Endothelial cell of hepatic sinusoid (primary cell): ENCODE measurements around the gene ATP10A.

Source experiments
- in situ Hi-C: cut with HindIII; loops from 2 replicates; pipeline ENCODE4 v1.10.0; 2017; ENCODE audit warnings: low sequenced_read_pairs

The ATP10A gene

GRCh38 chr15:25742776-25743547 lies 120.2 kb downstream of the ATP10A start:
- in situ Hi-C loops, result no loop called here

DNA sequence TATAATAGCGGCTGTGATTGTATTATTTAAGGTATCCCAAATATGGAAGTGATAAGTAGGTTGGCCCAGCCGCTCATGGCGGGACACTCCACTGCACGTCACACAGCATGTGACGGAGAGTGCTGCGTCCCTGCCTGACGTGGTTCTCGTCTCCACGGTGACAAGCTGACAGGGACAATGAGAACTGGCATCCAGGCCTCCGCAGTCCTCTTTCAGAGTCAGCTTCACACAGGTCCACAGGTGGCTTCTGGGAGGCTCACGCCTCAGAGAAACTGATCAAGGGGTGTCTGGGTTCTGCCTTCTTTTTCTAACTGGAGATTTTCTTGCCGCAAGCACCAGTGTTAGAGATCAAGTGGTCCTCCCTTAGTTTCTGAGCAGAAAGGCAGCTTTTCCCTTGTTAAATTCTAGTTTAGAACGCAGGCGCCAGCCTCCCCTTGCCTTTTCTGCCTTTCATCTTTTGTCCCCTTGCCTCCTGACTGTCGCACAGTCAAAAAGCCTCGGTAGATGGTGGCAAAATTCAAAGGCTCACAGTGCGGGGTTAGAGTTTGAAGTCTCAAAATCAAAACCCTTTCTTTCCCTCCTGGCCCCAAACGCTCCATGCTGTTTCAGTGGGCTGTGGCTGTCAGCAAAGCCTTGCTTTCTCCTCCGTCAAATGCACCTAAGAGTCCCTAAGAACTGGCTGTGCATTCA lies 120.9 kb downstream of the ATP10A start:
- in situ Hi-C loops, result no loop called here

GRCh38 chr15:25741256-25741580 lies 121.9 kb downstream of the ATP10A start:
- in situ Hi-C loops, result no loop called here

- in situ Hi-C loops, result no loop called here
These were observed 122.5 kb downstream of the ATP10A start for GRCh38 chr15:25740383-25741255.

- in situ Hi-C loops, result no loop called here
These were observed 123.4 kb downstream of the ATP10A start for GRCh38 chr15:25739687-25740121.

- in situ Hi-C loops, result no loop called here
These were observed 124.8 kb downstream of the ATP10A start for GRCh38 chr15:25738171-25738965.

- in situ Hi-C loops, result no loop called here
These were observed 125.9 kb downstream of the ATP10A start for GRCh38 chr15:25737218-25737643.

DNA sequence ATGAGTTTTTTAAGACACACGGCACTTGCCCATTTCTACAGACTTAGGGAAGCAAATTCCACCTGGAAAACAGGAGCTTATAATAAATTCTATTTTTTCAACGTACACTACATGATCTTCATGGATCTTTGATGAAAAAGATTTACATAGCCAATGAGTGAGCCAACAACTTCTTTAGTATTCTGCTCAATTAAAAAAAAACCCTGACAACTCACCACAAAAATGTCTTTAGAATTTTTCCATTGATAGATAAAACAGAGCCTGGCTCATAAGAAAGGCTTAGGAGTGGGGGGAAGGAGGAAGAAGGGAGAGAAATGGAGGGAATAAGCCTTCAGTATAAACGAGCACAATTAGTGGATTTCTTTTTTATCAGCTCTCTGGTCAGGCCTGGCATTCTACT lies 126.7 kb downstream of the ATP10A start:
- in situ Hi-C loops, result no loop called here

DNA sequence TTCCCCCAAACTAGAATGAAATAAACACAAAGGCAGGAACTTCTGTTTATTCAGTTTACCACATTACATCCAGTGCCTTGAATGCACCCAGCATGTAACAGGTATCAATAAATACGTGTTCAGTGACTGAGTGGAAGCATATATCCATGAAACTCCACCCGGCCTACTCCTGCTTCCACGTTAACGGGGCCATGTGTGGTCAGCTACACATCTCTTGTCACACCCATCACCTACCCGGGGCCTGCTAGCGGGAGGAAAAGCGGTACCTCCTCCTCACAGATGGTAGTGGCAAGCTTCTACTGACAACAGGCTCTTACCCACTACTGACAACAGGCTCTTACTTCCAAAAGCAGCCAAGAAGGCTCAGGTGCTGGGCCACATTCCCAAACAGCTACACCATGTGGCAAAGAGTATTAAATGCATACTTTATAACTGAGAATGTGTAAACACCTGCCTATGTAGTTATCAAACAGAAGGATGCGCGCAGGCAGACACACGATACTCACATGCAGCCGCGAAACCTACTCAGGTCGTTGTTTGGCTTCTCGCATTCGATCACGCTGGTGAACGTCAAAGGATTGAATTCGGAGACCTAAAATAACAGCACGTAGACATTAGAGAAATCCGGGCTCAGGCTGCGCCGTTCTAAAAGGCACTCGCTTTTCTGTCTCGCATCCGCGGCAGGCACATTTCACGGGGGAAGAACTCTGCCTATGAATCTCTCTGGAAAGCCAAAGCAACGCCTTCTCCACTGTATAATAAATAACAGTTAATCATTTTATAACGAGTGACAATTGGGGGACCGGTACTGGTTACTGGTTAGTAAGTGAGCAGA lies 127.4 kb downstream of the ATP10A start:
- in situ Hi-C loops, result no loop called here

GRCh38 chr15:25734680-25735355 lies 128.3 kb downstream of the ATP10A start:
- in situ Hi-C loops, result no loop called here

DNA sequence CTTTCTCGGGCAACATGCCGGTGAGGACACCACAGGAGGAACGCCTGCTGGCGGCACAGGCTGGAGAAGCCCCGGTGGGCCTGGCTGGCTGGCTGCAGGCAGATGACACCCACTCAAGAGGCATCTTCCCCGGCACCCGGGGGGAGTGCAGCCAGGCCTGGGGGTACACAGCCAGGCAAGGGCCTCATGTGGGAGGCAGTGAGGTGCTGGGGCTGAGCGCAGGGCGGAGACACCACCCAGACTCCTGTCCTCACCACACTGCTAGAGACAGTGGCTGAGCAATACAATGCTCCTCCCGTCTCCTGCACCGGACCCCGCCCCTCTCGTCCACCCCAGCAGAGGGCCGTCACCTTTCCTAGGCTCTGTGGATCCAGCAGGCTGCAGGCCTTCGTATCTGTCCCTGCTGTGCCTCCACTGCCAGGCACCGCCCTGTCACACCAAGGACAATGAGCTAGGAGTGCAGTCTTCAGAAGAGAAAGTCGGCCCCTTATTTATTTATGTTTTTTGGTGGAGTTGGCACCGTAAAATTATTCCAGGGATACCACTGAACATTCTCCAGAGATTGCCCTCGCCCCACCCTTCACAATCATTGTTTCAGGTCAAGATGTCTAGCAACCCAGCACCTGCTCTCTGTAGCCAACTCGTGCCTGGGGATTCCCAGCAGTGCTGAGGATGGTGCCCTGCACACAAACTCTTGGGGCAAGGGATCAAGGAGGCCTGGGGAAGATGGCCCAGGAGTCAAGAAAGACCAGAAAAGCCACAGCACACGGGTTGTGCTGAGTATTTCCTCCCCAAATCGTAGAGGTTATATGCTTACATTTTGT lies 129.1 kb downstream of the ATP10A start:
- in situ Hi-C loops, result no loop called here

DNA sequence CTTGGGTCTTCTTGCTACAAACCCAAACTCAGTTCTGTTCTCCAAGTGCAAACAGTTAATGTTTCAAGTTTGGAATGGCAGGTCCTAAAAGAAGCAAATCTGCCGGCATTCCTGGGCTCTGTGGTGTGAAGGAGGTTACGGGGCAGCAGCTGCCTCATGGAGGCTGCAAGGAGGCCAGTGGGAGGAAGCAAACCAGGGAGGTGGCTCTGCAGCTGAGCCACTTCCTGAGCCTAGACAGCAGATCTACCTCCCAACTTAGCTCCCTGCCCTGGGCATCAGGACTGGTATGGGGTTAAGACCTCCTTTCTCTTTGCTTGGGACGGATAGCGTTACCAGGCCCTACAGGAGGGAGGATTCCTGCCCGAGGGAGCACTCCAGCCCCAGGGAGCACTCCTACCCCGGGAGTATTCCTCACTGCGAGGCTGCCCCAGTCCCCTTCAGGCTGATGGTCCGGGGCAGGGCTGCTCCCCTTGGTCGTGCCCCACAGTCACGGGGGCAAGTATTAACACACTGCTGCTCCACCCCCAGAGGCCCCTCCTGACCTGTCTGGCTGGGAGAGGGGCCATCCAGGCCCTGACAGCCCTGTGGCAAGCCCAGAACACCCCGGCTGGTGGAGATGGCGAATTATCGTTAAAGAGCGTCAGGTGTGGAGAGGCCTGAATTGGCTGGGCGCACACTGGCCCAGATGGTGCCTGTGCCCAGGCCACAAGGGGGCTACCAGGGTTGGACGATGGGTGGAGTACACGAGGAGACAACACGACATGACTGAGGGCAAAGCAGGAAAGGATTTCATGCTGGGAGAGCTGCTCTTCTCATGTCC lies 129.9 kb downstream of the ATP10A start:
- in situ Hi-C loops, result no loop called here

DNA sequence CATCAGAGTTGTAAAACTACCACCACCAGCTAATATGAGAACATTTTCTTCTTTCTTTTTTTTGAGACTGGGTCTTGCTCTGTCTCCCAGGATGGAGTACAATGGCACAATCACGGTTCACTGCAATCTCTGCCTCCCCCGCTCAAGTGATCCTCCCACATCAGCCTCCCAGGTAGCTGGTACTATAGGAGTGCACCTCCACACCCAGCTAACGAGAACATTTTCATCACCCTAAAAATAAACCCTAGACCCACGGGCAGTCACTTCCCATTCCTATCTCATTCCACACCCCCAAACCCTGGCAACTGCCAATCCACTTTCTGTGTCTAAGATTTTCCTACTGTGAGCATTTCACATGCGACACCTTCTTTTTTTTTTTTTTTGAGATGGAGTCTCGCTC lies 130.9 kb downstream of the ATP10A start:
- in situ Hi-C loops, result no loop called here

DNA sequence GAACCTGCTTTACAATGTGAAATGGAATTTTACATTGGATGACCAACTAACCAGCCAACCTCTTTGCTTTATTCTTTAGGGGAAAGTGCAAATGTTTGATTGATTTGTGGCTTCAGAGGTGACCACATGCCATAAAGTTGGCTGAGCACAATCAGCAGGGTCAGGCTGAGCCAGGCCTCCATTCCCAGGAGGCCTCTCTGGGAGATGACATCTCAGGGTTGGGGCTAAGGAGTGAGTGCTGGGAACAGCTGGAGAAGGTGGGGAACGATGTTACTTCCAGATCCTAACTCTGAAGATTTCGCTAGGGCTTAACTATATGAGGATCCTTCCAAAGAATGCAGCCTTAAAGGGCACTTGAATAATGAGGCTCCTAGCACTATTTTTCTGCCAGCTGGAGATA lies 131.7 kb downstream of the ATP10A start:
- in situ Hi-C loops, result no loop called here

GRCh38 chr15:25730918-25731317 lies 132.2 kb downstream of the ATP10A start:
- in situ Hi-C loops, result no loop called here

DNA sequence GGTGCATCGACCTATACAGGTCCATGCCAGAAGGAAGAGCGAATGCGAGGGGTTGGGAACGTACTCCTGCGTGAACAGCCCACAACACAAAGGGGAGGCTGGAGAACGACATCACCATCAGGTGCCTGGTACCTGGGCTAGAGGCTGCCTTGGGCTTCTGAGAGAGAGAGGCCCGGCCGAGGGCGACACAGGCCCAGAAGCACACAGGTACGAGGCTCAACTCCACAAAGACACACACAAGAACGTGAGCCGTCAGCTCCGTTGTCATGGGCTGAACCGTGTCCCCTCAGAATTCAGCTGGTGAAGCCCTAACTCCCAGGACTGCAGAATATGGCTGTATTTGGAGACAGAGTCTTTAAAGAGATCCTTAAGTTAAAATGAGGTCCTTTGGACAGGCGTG lies 134.3 kb downstream of the ATP10A start:
- in situ Hi-C loops, result no loop called here

- in situ Hi-C loops, result no loop called here
These were observed 135.1 kb downstream of the ATP10A start for GRCh38 chr15:25727867-25728600.
